HEK293T (cell line): Measurements from ENCODE around the gene ELL2.

Source experiments
- ARNT ChIP-seq: fragments of 450-650 bp; IDR thresholded peaks from 2 replicates; pipeline ENCODE4 v1.6.1; 2017; ENCODE audit warnings: mild to moderate bottlenecking
- BHLHE40 ChIP-seq: fragments of 450-650 bp; IDR thresholded peaks from 2 replicates; pipeline ENCODE4 v1.6.1; 2016; ENCODE audit warnings: mild to moderate bottlenecking, moderate library complexity, borderline replicate concordance
- ELF4 ChIP-seq: fragments of 450-650 bp; IDR thresholded peaks from 2 replicates; pipeline ENCODE4 v1.6.1; 2017; ENCODE audit warnings: antibody characterized with exemption
- FOXA1 ChIP-seq: fragments of 450-650 bp; IDR thresholded peaks from 2 replicates; pipeline ENCODE4 v1.6.1; 2016; ENCODE audit warnings: mild to moderate bottlenecking
- FOXK2 ChIP-seq: fragments of 450-650 bp; IDR thresholded peaks from 2 replicates; pipeline ENCODE4 v1.6.1; 2016; ENCODE audit warnings: mild to moderate bottlenecking
- FOXM1 ChIP-seq: fragments of 450-650 bp; IDR thresholded peaks from 2 replicates; pipeline ENCODE4 v1.6.1; 2017; ENCODE audit warnings: mild to moderate bottlenecking, borderline replicate concordance
- HDGF ChIP-seq: fragments of 450-650 bp; IDR thresholded peaks from 2 replicates; pipeline ENCODE4 v1.6.1; 2017; ENCODE audit warnings: antibody characterized with exemption, borderline replicate concordance
- TARDBP ChIP-seq: fragments of 450-650 bp; IDR thresholded peaks from 2 replicates; pipeline ENCODE4 v1.6.1; 2016
- ZNF384 ChIP-seq: fragments of 450-650 bp; IDR thresholded peaks from 2 replicates; pipeline ENCODE4 v1.6.1; 2016
- TF ChIP-seq, protein P1 (sequence below): fragments of 450-650 bp; IDR thresholded peaks from 2 replicates; pipeline ENCODE4 v1.6.1; 2016

DNA sequence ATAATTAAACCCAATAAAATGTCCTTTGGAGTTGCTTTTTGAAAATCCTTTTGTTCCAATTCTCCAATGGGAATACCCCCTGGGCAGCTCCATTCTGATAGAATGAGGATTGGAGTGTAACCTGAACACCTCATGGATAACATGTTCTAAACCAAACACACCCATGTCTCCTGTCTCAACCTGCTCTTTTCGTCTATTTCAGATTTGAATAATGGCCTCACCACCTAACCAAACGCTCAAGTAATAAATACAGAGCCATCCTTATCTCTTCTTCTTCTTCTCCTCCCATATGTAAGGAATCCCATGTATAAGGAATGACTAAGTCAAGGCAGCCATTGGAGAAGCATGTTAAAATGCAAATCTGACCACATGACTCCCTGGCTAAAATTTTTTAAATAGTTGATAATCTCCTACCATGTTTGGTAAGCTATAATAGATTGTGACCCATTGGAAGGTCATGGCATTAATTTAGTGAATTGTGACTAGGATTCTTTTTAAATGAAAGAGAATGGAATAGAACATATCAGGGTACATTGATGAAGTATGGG is 26.0 kb downstream of the ELL2 start:
- TF ChIP-seq, protein P1, sequence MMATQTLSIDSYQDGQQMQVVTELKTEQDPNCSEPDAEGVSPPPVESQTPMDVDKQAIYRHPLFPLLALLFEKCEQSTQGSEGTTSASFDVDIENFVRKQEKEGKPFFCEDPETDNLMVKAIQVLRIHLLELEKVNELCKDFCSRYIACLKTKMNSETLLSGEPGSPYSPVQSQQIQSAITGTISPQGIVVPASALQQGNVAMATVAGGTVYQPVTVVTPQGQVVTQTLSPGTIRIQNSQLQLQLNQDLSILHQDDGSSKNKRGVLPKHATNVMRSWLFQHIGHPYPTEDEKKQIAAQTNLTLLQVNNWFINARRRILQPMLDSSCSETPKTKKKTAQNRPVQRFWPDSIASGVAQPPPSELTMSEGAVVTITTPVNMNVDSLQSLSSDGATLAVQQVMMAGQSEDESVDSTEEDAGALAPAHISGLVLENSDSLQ, result no peak
- TF ChIP-seq BHLHE40 (no peak), FOXA1 (no peak), FOXM1 (no peak), ELF4 (no peak), HDGF (no peak), TARDBP (no peak), ZNF384 (no peak), ARNT (no peak), FOXK2 (no peak)
